CD14-positive monocyte (primary cell): ENCODE results near the gene KCNJ1. TPM values are rescaled to one million over a fixed set of nuclear protein-coding genes. Genes with fewer than 3 reads are reported as not detected.

Source experiments
- DNase-seq, 3 donors: peaks; one replicate each; pipeline ENCODE4 v3.0.0-alpha.2; 2011 to 2022
- H2AFZ ChIP-seq: 2 replicates; pipeline ENCODE4 v1.6.0; 2012; ENCODE audit warnings: mild to moderate bottlenecking, low read depth, low read length, inconsistent platforms; ENCODE audit not compliant: insufficient read depth, poor library complexity, severe bottlenecking
- H3K27ac ChIP-seq, 2 donors: 1 replicate in 1 of 2; 2 replicates in 1 of 2; pipeline ENCODE4 v1.5.1; 2012 to 2013; ENCODE audit warnings: low read length in 2 of 2, control low read depth in 1 of 2, inconsistent platforms in 1 of 2, low read depth in 1 of 2, mild to moderate bottlenecking in 1 of 2
- H3K27me3 ChIP-seq, 2 donors: one replicate each; pipeline versions ENCODE4 v1.6.0 to v1.6.1; 2011 to 2013; ENCODE audit warnings: low read length in 2 of 2; ENCODE audit not compliant: control insufficient read depth in 2 of 2, insufficient read depth in 2 of 2
- H3K36me3 ChIP-seq, 2 donors: replicated peaks in 1 of 2; 1 replicate in 1 of 2; 2 replicates in 1 of 2; pipeline versions ENCODE4 v1.5.1 to v1.6.1; 2012 to 2013; ENCODE audit warnings: low read length in 2 of 2, control low read depth in 1 of 2, inconsistent platforms in 1 of 2, mild to moderate bottlenecking in 1 of 2; ENCODE audit not compliant: insufficient read depth in 2 of 2, control insufficient read depth in 1 of 2
- H3K4me1 ChIP-seq, 2 donors: 1 replicate in 1 of 2; 2 replicates in 1 of 2; pipeline versions ENCODE4 v1.5.1 to v1.6.1; 2012 to 2013; ENCODE audit warnings: low read length in 2 of 2, control low read depth in 1 of 2, inconsistent platforms in 1 of 2, mild to moderate bottlenecking in 1 of 2, moderate library complexity in 1 of 2; ENCODE audit not compliant: insufficient read depth in 2 of 2, control insufficient read depth in 1 of 2
- H3K4me2 ChIP-seq: replicated peaks from 2 replicates; pipeline ENCODE3; 2012; ENCODE audit warnings: low read length, moderate library complexity, mild to moderate bottlenecking; ENCODE audit not compliant: poor library complexity, severe bottlenecking; ENCODE audit errors: extremely low read depth
- H3K4me3 ChIP-seq, 3 experiments: fragments of 200-600 bp in 1 of 3; sonication (generic) in 1 of 3; replicated peaks in 1 of 3; 1 replicate in 2 of 3; 2 replicates in 1 of 3; pipeline ENCODE4 v1.5.1; 2011 to 2013; ENCODE audit warnings: low read length in 3 of 3, mild to moderate bottlenecking in 3 of 3, control low read depth in 2 of 3, low read depth in 2 of 3, inconsistent platforms in 1 of 3, moderate library complexity in 1 of 3
- H3K79me2 ChIP-seq: 2 replicates; pipeline ENCODE4 v1.6.0; 2012; ENCODE audit warnings: mild to moderate bottlenecking, control low read depth, inconsistent platforms, low read length, moderate library complexity; ENCODE audit not compliant: insufficient read depth
- H3K9ac ChIP-seq: 2 replicates; pipeline ENCODE4 v1.6.0; 2017; ENCODE audit warnings: low read length, mild to moderate bottlenecking; ENCODE audit not compliant: insufficient read depth, poor library complexity, severe bottlenecking
- H3K9me3 ChIP-seq, 2 donors: replicated peaks in 1 of 2; 1 replicate in 1 of 2; 2 replicates in 1 of 2; pipeline versions ENCODE4 v1.5.1 to v1.6.1; 2012 to 2013; ENCODE audit warnings: low read length in 2 of 2, control low read depth in 1 of 2; ENCODE audit not compliant: control insufficient read depth in 1 of 2, insufficient read depth in 1 of 2
- H4K20me1 ChIP-seq: 2 replicates; pipeline ENCODE4 v1.6.0; 2012; ENCODE audit warnings: mild to moderate bottlenecking, low read length, control low read depth, moderate library complexity; ENCODE audit not compliant: insufficient read depth
- H3K27ac Mint-ChIP-seq, 7 donors: one replicate each; pipeline ENCODE4 v1.8.0; 2020; ENCODE audit warnings: mild to moderate bottlenecking in 7 of 7, mixed read lengths in 7 of 7, moderate library complexity in 6 of 7, inconsistent platforms in 2 of 7
- H3K27me3 Mint-ChIP-seq, 3 donors: one replicate each; pipeline ENCODE4 v1.8.0; 2021 to 2022; ENCODE audit warnings: low read depth in 3 of 3, mild to moderate bottlenecking in 3 of 3, mixed read lengths in 3 of 3, moderate library complexity in 3 of 3, inconsistent platforms in 1 of 3
- H3K36me3 Mint-ChIP-seq, 2 donors: one replicate each; pipeline ENCODE4 v1.8.0; 2020; ENCODE audit warnings: mixed read lengths in 2 of 2, inconsistent platforms in 1 of 2, mild to moderate bottlenecking in 1 of 2
- H3K4me1 Mint-ChIP-seq: one replicate; pipeline ENCODE4 v1.8.0; 2020; ENCODE audit warnings: mild to moderate bottlenecking, mixed read lengths
- H3K4me3 Mint-ChIP-seq, 2 donors: one replicate each; pipeline ENCODE4 v1.8.0; 2020; ENCODE audit warnings: mild to moderate bottlenecking in 2 of 2, mixed read lengths in 2 of 2, moderate library complexity in 1 of 2
- H3K9me3 Mint-ChIP-seq, 7 donors: one replicate each; pipeline ENCODE4 v1.8.0; 2020 to 2022; ENCODE audit warnings: mixed read lengths in 7 of 7, mild to moderate bottlenecking in 6 of 7, moderate library complexity in 6 of 7, inconsistent platforms in 2 of 7
- CTCF ChIP-seq: fragments of 200-600 bp; IDR thresholded peaks from one replicate; pipeline ENCODE4 v1.8.0; 2022; ENCODE audit warnings: antibody characterized with exemption, mild to moderate bottlenecking
- WGBS: methylation state at CpG from one replicate; pipeline ENCODE4 v1.1.5; 2013; ENCODE audit warnings: missing lambda C conversion rate; ENCODE audit not compliant: insufficient coverage; 5-methylcytosine and 5-hydroxymethylcytosine counted together
- intact Hi-C, 2 donors: fragments of 100-400 bp; cut with micrococcal nuclease; formaldehyde crosslinking; loops; one replicate each; pipeline versions ENCODE4 v1.15.0 to v1.15.1; 2023
- polyA plus RNA-seq, 3 donors: library from polyadenylated mRNA; depleted of rRNA in 1 of 3; unstranded in 2 of 3; stranded (reverse) in 1 of 3; fragments of 300-500 nt in 2 of 3; fragments of >200 nt in 1 of 3; fragmentation: Illumina TruSeq in 2 of 3; gene quantifications; 1 replicate in 2 of 3; 2 replicates in 1 of 3; pipeline ENCODE4 v1.2.3, GENCODE V29; 2012 to 2021

The KCNJ1 gene
- polyA plus RNA-seq, 3 donors, result 0.12 to 0.47 TPM; not detected in 1

DNA sequence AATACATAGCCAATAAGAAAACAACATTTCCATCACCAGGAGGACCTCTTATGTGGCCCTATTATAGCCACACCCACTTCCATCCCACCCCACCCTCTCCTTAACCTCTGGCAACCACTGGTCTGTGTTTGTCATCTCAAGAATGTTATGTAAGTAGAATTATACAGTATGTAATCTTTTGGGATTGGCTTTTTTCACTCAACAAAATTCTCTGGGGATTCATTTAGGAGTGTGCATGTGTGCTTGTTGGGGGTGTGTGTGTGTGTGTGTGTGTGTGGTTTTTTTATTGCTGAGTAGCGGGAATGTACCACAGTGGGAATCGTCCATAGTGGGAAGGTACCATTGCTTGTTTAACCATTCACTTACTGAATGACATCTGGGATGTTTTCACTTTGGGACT is 29.3 kb upstream of the KCNJ1 start:
- no peak for DNase-seq
- H3K27ac Mint-ChIP-seq, result no peak overlapping the region
- no peak overlapping the region for H3K9ac ChIP-seq
- no peak overlapping the region for H3K4me3 Mint-ChIP-seq
- peaks cover 0 to 5% of the 10 kb centered on the region in 2 donors for H3K36me3 Mint-ChIP-seq
- no peak overlapping the region for H3K4me3 ChIP-seq
- no peak for TF ChIP-seq CTCF
- H3K9me3 Mint-ChIP-seq, result peaks cover 0 to 6% (median 0%) of the 10 kb centered on the region in 7 donors
- no peak overlapping the region for H2AFZ ChIP-seq
- H3K27me3 ChIP-seq, result peaks cover 4 to 12% of the 10 kb centered on the region in 2 donors
- no peak overlapping the region for H3K4me2 ChIP-seq
- H3K9me3 ChIP-seq, result no peaks in the 10 kb centered on the region
- no peaks in the 10 kb centered on the region for H3K36me3 ChIP-seq
- peaks cover 10 to 22% (median 19%) of the 10 kb centered on the region in 3 donors for H3K27me3 Mint-ChIP-seq
- no peaks in the 10 kb centered on the region for H4K20me1 ChIP-seq
- no peak overlapping the region for H3K27ac ChIP-seq
- no CpG with 5 or more reads among the region's 2 CpGs for WGBS
- H3K79me2 ChIP-seq, result no peaks in the 10 kb centered on the region
- peaks cover 12% of the 10 kb centered on the region for H3K4me1 Mint-ChIP-seq
- intact Hi-C loops, result no loop called here
- peaks cover 2 to 3% of the 10 kb centered on the region in 2 donors for H3K4me1 ChIP-seq

DNA sequence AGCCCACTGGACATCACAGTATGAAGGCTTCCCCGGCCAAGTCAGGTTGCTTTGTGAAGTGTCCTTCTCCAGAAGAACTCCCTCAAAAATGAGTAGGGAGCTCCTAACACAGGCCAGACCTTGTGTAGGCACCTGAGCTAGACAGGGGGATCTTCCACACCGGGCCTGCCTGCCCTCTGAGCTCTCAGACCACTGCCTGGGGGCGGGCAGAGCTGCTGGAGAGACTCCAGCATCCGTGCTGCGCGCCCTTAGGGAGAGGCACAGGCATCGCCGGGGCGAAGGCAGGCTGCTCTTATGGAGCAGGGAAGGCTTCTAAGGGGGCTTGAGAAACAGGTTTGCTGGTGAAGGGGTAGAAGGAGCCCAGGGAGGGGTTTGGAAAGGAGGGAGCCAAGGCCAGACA is 28.4 kb upstream of the KCNJ1 start:
- H3K36me3 Mint-ChIP-seq, result peaks cover 0 to 5% of the 10 kb centered on the region in 2 donors
- H3K27me3 Mint-ChIP-seq, result peaks cover 16 to 28% (median 27%) of the 10 kb centered on the region in 3 donors
- TF ChIP-seq CTCF, result no peak
- Histone ChIP-seq H2AFZ (no peak overlapping the region), H3K79me2 (no peaks in the 10 kb centered on the region), H3K9ac (no peak overlapping the region), H3K27ac (no peak overlapping the region), H3K4me1 (peaks cover 8 to 9% of the 10 kb centered on the region in 2 donors), H3K4me3 (no peak overlapping the region), H3K27me3 (peaks cover 9 to 18% of the 10 kb centered on the region in 2 donors), H3K36me3 (no peaks in the 10 kb centered on the region), H3K4me2 (no peak overlapping the region), H3K9me3 (no peaks in the 10 kb centered on the region), H4K20me1 (no peaks in the 10 kb centered on the region)
- H3K9me3 Mint-ChIP-seq, result peaks cover 0 to 8% (median 0%) of the 10 kb centered on the region in 7 donors
- WGBS, result 95% methylated on average over 9 of the region's 9 CpGs
- peak overlapping the region in 1 of 7 donors; percentile 30 for H3K27ac Mint-ChIP-seq
- DNase-seq, result no peak
- intact Hi-C loops, result no loop called here
- H3K4me3 Mint-ChIP-seq, result no peak overlapping the region
- H3K4me1 Mint-ChIP-seq, result peaks cover 17% of the 10 kb centered on the region
